Memory B cell (primary cell): ENCODE data around the gene AGBL1.

Experiments
- ATAC-seq: fragments of 150-1000 bp; cut with Tn5 transposase; 2 replicates; pipeline ENCODE4 v1.10.0; 2021; ENCODE audit warnings: low read depth, mild to moderate bottlenecking, moderate library complexity
- DNase-seq, 2 donors: peaks; one replicate each; pipeline ENCODE4 v3.0.0; 2022; ENCODE audit warnings: low spot score in 2 of 2
- H3K27ac Mint-ChIP-seq: one replicate; pipeline ENCODE4 v1.8.0; 2022; ENCODE audit warnings: mild to moderate bottlenecking, moderate library complexity, mixed read lengths
- H3K27me3 Mint-ChIP-seq: one replicate; pipeline ENCODE4 v1.8.0; 2022; ENCODE audit warnings: mixed read lengths
- H3K36me3 Mint-ChIP-seq: one replicate; pipeline ENCODE4 v1.8.0; 2022; ENCODE audit warnings: mild to moderate bottlenecking, mixed read lengths
- H3K4me1 Mint-ChIP-seq: one replicate; pipeline ENCODE4 v1.8.0; 2022; ENCODE audit warnings: mixed read lengths
- H3K4me3 Mint-ChIP-seq: one replicate; pipeline ENCODE4 v1.8.0; 2022; ENCODE audit warnings: mild to moderate bottlenecking, moderate library complexity, mixed read lengths
- H3K9me3 Mint-ChIP-seq: one replicate; pipeline ENCODE4 v1.8.0; 2022; ENCODE audit warnings: mixed read lengths

AGBL1 gene

GRCh38 chr15:86213420-86213819 is 133.7 kb downstream of the AGBL1 start:
- peaks cover 4% of the 10 kb centered on the region for H3K27me3 Mint-ChIP-seq
- no peak for ATAC-seq
- H3K36me3 Mint-ChIP-seq: no peaks in the 10 kb centered on the region
- H3K4me3 Mint-ChIP-seq: no peak overlapping the region
- DNase-seq: no peak
- no peaks in the 10 kb centered on the region for H3K4me1 Mint-ChIP-seq
- no peak overlapping the region for H3K27ac Mint-ChIP-seq
- peaks cover 22% of the 10 kb centered on the region for H3K9me3 Mint-ChIP-seq

GRCh38 chr15:86213888-86214287 is 134.2 kb downstream of the AGBL1 start:
- peaks cover 19% of the 10 kb centered on the region for H3K9me3 Mint-ChIP-seq
- DNase-seq: no peak
- no peak for ATAC-seq
- no peaks in the 10 kb centered on the region for H3K36me3 Mint-ChIP-seq
- no peak overlapping the region for H3K4me3 Mint-ChIP-seq
- no peaks in the 10 kb centered on the region for H3K4me1 Mint-ChIP-seq
- no peak overlapping the region for H3K27ac Mint-ChIP-seq
- peaks cover 4% of the 10 kb centered on the region for H3K27me3 Mint-ChIP-seq

GRCh38 chr15:86221119-86221518 is 141.4 kb downstream of the AGBL1 start:
- no peak overlapping the region for H3K27ac Mint-ChIP-seq
- no peaks in the 10 kb centered on the region for H3K4me1 Mint-ChIP-seq
- DNase-seq: no peak
- H3K27me3 Mint-ChIP-seq: peaks cover 3% of the 10 kb centered on the region
- H3K9me3 Mint-ChIP-seq: peaks cover 10% of the 10 kb centered on the region
- H3K4me3 Mint-ChIP-seq: no peak overlapping the region
- ATAC-seq: no peak
- no peaks in the 10 kb centered on the region for H3K36me3 Mint-ChIP-seq

GRCh38 chr15:86229306-86229705 is 149.6 kb downstream of the AGBL1 start:
- peaks cover 9% of the 10 kb centered on the region for H3K27me3 Mint-ChIP-seq
- H3K27ac Mint-ChIP-seq: no peak overlapping the region
- ATAC-seq (no peak), DNase-seq (no peak)
- no peaks in the 10 kb centered on the region for H3K4me1 Mint-ChIP-seq
- H3K36me3 Mint-ChIP-seq: no peaks in the 10 kb centered on the region
- H3K9me3 Mint-ChIP-seq: peaks cover 4% of the 10 kb centered on the region
- H3K4me3 Mint-ChIP-seq: no peak overlapping the region

- Mint-ChIP-seq H3K27me3 (peaks cover 9% of the 10 kb centered on the region), H3K4me1 (no peaks in the 10 kb centered on the region), H3K9me3 (peaks cover 4% of the 10 kb centered on the region), H3K4me3 (no peak overlapping the region), H3K36me3 (no peaks in the 10 kb centered on the region), H3K27ac (no peak overlapping the region)
- ATAC-seq (no peak), DNase-seq (no peak)
These were observed 150.3 kb downstream of the AGBL1 start for GRCh38 chr15:86229936-86230335.

GRCh38 chr15:86231864-86232721 is 152.4 kb downstream of the AGBL1 start:
- peaks cover 11% of the 10 kb centered on the region for H3K27me3 Mint-ChIP-seq
- no peak for DNase-seq
- no peaks in the 10 kb centered on the region for H3K36me3 Mint-ChIP-seq
- no peak overlapping the region for H3K27ac Mint-ChIP-seq
- peaks cover 5% of the 10 kb centered on the region for H3K9me3 Mint-ChIP-seq
- no peak overlapping the region for H3K4me3 Mint-ChIP-seq
- H3K4me1 Mint-ChIP-seq: peaks cover 3% of the 10 kb centered on the region
- no peak for ATAC-seq

- Mint-ChIP-seq H3K9me3 (peaks cover 4% of the 10 kb centered on the region), H3K4me1 (peaks cover 3% of the 10 kb centered on the region), H3K4me3 (no peak overlapping the region), H3K27ac (no peak overlapping the region), H3K36me3 (no peaks in the 10 kb centered on the region), H3K27me3 (peaks cover 13% of the 10 kb centered on the region)
- ATAC-seq (no peak), DNase-seq (no peak)
These were observed 156.0 kb downstream of the AGBL1 start for GRCh38 chr15:86235667-86236066.

- H3K4me3 Mint-ChIP-seq: no peak overlapping the region
- ATAC-seq (no peak), DNase-seq (no peak)
- H3K27me3 Mint-ChIP-seq: peaks cover 13% of the 10 kb centered on the region
- H3K9me3 Mint-ChIP-seq: peaks cover 6% of the 10 kb centered on the region
- no peaks in the 10 kb centered on the region for H3K36me3 Mint-ChIP-seq
- H3K4me1 Mint-ChIP-seq: peaks cover 3% of the 10 kb centered on the region
- H3K27ac Mint-ChIP-seq: no peak overlapping the region
These were observed 156.9 kb downstream of the AGBL1 start for GRCh38 chr15:86236356-86237110.

- Mint-ChIP-seq H3K27me3 (peaks cover 11% of the 10 kb centered on the region), H3K9me3 (peaks cover 6% of the 10 kb centered on the region), H3K4me3 (no peak overlapping the region), H3K27ac (no peak overlapping the region), H3K4me1 (peaks cover 3% of the 10 kb centered on the region), H3K36me3 (no peaks in the 10 kb centered on the region)
- DNase-seq (no peak), ATAC-seq (no peak)
These were observed 157.4 kb downstream of the AGBL1 start for GRCh38 chr15:86237111-86237500.

GRCh38 chr15:86247249-86247955 is 167.7 kb downstream of the AGBL1 start:
- DNase-seq: no peak
- no peak overlapping the region for H3K27ac Mint-ChIP-seq
- no peaks in the 10 kb centered on the region for H3K36me3 Mint-ChIP-seq
- H3K4me1 Mint-ChIP-seq: no peaks in the 10 kb centered on the region
- H3K4me3 Mint-ChIP-seq: no peak overlapping the region
- H3K27me3 Mint-ChIP-seq: peaks cover 3% of the 10 kb centered on the region
- H3K9me3 Mint-ChIP-seq: peaks cover 6% of the 10 kb centered on the region
- no peak for ATAC-seq

GRCh38 chr15:86255247-86255646 is 175.6 kb downstream of the AGBL1 start:
- ATAC-seq: no peak

GRCh38 chr15:86256628-86257027 is 177.0 kb downstream of the AGBL1 start:
- no peaks in the 10 kb centered on the region for H3K27me3 Mint-ChIP-seq
- no peak for ATAC-seq

More at GRCh38 chr15:86255247-86255646, 175.6 kb downstream of the AGBL1 start:
- Mint-ChIP-seq H3K27ac (no peak overlapping the region), H3K27me3 (no peaks in the 10 kb centered on the region), H3K4me3 (no peak overlapping the region), H3K4me1 (no peaks in the 10 kb centered on the region), H3K9me3 (peaks cover 6% of the 10 kb centered on the region), H3K36me3 (no peaks in the 10 kb centered on the region)
- DNase-seq: no peak

GRCh38 chr15:86259589-86259988 is 179.9 kb downstream of the AGBL1 start:
- no peak overlapping the region for H3K27ac Mint-ChIP-seq
- no peaks in the 10 kb centered on the region for H3K36me3 Mint-ChIP-seq
- DNase-seq: no peak
- H3K4me1 Mint-ChIP-seq: no peaks in the 10 kb centered on the region
- H3K27me3 Mint-ChIP-seq: no peaks in the 10 kb centered on the region
- peaks cover 1% of the 10 kb centered on the region for H3K9me3 Mint-ChIP-seq
- H3K4me3 Mint-ChIP-seq: no peak overlapping the region
- no peak for ATAC-seq

More at GRCh38 chr15:86256628-86257027, 177.0 kb downstream of the AGBL1 start:
- Mint-ChIP-seq H3K4me1 (no peaks in the 10 kb centered on the region), H3K4me3 (no peak overlapping the region), H3K9me3 (peaks cover 5% of the 10 kb centered on the region), H3K36me3 (no peaks in the 10 kb centered on the region), H3K27ac (no peak overlapping the region)
- DNase-seq: no peak

GRCh38 chr15:86263230-86263629 is 183.6 kb downstream of the AGBL1 start:
- Mint-ChIP-seq H3K27me3 (peaks cover 1% of the 10 kb centered on the region), H3K4me1 (no peaks in the 10 kb centered on the region), H3K36me3 (no peaks in the 10 kb centered on the region), H3K27ac (no peak overlapping the region), H3K9me3 (peaks cover 1% of the 10 kb centered on the region), H3K4me3 (no peak overlapping the region)
- no peak for ATAC-seq
- DNase-seq: no peak
